ENCODE results near the gene LSM14A.

- TF ChIP-seq CTCF (conservative IDR thresholded peaks at IDR 0.05; ENCODE audit: low read length) (peak; percentile 88), EZH2phosphoT487 (IDR thresholded peaks at IDR 0.05; ENCODE audit: borderline replicate concordance, low read depth, low read length) (no peak)
Measured at GRCh38 chr19:34241513-34242337, 69.4 kb downstream of the LSM14A start.

Data from OCI-LY7 (cell line).